Bone marrow (tissue), 2 donors: ENCODE results near the gene CDK7.
"Not testable (repeated sequence)": the region's sequence is repeated elsewhere in the genome, so short reads cannot be mapped to it uniquely, and the experiment has no call there.

ENCODE experiments used
- DNase-seq, 2 donors: peaks; one replicate each; lab custom pipeline; 2025; lab: John Stamatoyannopoulos, UW

Gene CDK7

GRCh38 chr5:69237877-69238276, 3.2 kb downstream of the CDK7 start:
- no peak for DNase-seq

- DNase-seq = no peak
These were observed 4.1 kb downstream of the CDK7 start for GRCh38 chr5:69238760-69239251.

- DNase-seq = no peak
These were observed 7.7 kb downstream of the CDK7 start for GRCh38 chr5:69242215-69242927.

GRCh38 chr5:69245031-69245430, 10.3 kb downstream of the CDK7 start:
- DNase-seq = no peak

GRCh38 chr5:69248019-69248418, 13.3 kb downstream of the CDK7 start:
- no peak for DNase-seq

- no peak for DNase-seq
These were observed 15.9 kb downstream of the CDK7 start for GRCh38 chr5:69250593-69250992.

GRCh38 chr5:69252437-69252836, 17.8 kb downstream of the CDK7 start:
- DNase-seq = no peak

- DNase-seq = not testable (repeated sequence)
These were observed 21.3 kb downstream of the CDK7 start for GRCh38 chr5:69255940-69256339.

- DNase-seq = no peak
These were observed 22.9 kb downstream of the CDK7 start for GRCh38 chr5:69257577-69257976.

GRCh38 chr5:69261034-69261433, 26.3 kb downstream of the CDK7 start:
- DNase-seq = no peak

- DNase-seq = no peak
These were observed 31.2 kb downstream of the CDK7 start for GRCh38 chr5:69265931-69266330.

- DNase-seq = no peak
These were observed 34.2 kb downstream of the CDK7 start for GRCh38 chr5:69268899-69269298.

GRCh38 chr5:69270840-69271239, 36.2 kb downstream of the CDK7 start:
- DNase-seq = no peak

GRCh38 chr5:69271376-69271775, 36.7 kb downstream of the CDK7 start:
- no peak for DNase-seq

GRCh38 chr5:69275563-69275962, 40.9 kb downstream of the CDK7 start:
- no peak for DNase-seq

GRCh38 chr5:69276422-69277174, 41.9 kb downstream of the CDK7 start:
- DNase-seq = no peak

- DNase-seq = no peak
These were observed 44.8 kb downstream of the CDK7 start for GRCh38 chr5:69279517-69279916.

- no peak for DNase-seq
These were observed 46.4 kb downstream of the CDK7 start for GRCh38 chr5:69281114-69281513.

- no peak for DNase-seq
These were observed 49.5 kb downstream of the CDK7 start for GRCh38 chr5:69284203-69284602.

- DNase-seq = no peak
These were observed 50.9 kb downstream of the CDK7 start for GRCh38 chr5:69285448-69286116.

GRCh38 chr5:69288069-69288468, 53.4 kb downstream of the CDK7 start:
- no peak for DNase-seq

GRCh38 chr5:69288688-69289087, 54.0 kb downstream of the CDK7 start:
- DNase-seq = no peak

- DNase-seq = no peak
These were observed 57.6 kb downstream of the CDK7 start for GRCh38 chr5:69292306-69292705.
